ENCODE data around the gene TRIP4. TPM values are rescaled to one million over a fixed set of nuclear protein-coding genes. Genes with fewer than 3 reads are reported as not detected.
"Not testable (repeated sequence)": the region's sequence is repeated elsewhere in the genome, so short reads cannot be mapped to it uniquely, and the experiment has no call there.

Gene TRIP4
- total RNA-seq, 1 experiment from 2014 or later: 28.5 TPM

DNA sequence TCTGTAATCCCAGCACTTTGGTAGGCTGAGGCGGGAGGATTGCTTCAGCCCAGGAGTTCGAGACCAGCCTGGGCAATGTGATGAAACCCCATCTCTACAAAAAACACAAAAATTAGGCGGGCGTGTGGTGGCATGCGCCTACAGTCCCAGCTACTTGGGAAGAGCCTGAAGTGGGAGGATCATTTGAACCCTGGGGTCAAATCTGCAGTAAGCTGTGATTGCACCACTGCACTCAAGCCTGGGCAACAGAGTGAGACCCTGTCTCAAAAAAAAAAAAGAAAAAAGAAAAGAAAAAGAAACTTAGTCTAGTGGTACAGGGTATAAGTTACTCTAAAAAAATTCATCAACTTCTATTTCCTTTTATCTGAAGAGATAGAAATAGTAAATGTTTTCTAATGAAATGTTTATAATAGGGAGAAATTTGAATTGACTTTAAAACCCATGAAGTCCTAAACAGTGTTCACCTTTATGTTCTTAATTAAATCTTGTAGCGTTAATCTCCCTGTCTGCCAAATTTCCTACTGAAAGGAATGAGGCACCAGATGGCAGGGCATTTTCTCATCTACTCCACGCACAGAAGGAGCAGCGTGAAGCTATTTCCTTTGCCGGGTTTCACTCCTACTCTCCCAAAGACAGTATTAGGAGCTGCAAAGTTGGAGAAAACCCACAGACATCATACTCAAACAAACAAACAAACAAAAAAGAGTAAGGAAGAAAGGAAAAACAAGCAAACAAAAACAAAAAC, 8.2 kb upstream of the TRIP4 start:
- Mint-ChIP-seq H3K27me3 (ENCODE audit: unreplicated experiment) (no peaks in the 10 kb centered on the region), H3K36me3 (ENCODE audit: insufficient read depth, unreplicated experiment) (peaks cover 44% of the 10 kb centered on the region), H3K9me3 (ENCODE audit: low read depth, unreplicated experiment) (no peaks in the 10 kb centered on the region), H3K4me3 (ENCODE audit: low read depth, unreplicated experiment) (peak overlapping the region; percentile 97), H3K27ac (ENCODE audit: unreplicated experiment) (no peak overlapping the region), H3K4me1 (ENCODE audit: low read depth, unreplicated experiment) (peaks cover 25% of the 10 kb centered on the region)
- TF ChIP-seq CTCF (IDR thresholded peaks at IDR 0.05; ENCODE audit: unreplicated experiment): no peak
- CTCF ChIA-PET: interaction anchor here (0.6 to 1.7 kb wide), 4 partner anchors 65 to 568 kb away, joined by 3 to 5 read pairs (median 4); partner anchors contain the start of gene PPIB
- intact Hi-C loops (cut with micrococcal nuclease; ENCODE audit: unreplicated experiment): no loop called here
- no TSS peak for BruUV-seq (replicated peaks)
- DNase-seq: no peak

DNA sequence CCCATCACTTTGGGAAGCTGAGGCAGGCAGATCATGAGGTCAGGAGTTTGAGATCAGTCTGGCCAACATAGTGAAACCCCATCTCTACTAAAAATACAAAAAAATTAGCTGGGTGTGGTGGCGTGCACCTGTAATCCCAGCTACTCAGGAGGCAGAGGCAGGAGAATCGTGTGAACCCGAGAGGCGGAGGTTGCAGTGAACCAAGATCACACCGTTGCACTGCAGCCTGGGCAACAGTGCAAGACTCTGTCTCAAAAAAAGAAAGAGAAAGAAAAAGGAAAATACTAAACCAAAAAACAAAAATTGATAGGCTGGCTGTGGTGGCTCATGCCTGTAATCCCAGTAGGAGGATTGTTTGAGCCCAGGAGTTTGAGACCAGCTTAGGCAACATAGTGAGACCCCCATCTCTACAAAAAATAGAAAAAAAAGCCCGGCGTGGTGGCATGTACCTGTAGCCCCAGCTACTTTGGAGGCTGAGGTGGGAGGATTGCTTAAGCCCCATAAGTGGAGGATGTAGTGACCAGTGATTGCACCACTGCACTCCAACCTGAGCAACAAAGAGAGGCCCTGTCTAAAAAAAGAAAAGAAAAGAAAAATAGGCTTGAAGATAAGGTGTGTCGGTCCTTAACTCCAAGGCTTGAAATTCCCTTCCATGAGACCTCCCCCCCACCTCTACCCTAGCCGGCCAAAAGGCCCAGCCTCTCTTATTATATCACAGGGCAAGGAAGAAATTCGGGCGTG, 7.3 kb upstream of the TRIP4 start:
- not testable (repeated sequence) for DNase-seq
- TSS peak; percentile 51 for BruUV-seq (replicated peaks)
- CTCF ChIA-PET: interaction anchor here (0.6 to 1.7 kb wide), 4 partner anchors 33 to 569 kb away, joined by 3 to 5 read pairs (median 4); partner anchors contain the start of gene PPIB

GRCh38 chr15:64381000-64381751, 6.5 kb upstream of the TRIP4 start, which contains the start of gene PCLAF:
Gene PCLAF (minus strand): TSS chr15:64381441. CDS start chr15:64381371, 70 bp downstream.
- H3K36me3 Mint-ChIP-seq (ENCODE audit: insufficient read depth, unreplicated experiment): peaks cover 34% of the 10 kb centered on the region
- peak within 1 kb of the TSS; percentile 97 for H3K4me3 Mint-ChIP-seq (ENCODE audit: low read depth, unreplicated experiment)
- CTCF ChIA-PET: no interaction called here
- peaks cover 25% of the 10 kb centered on the region for H3K4me1 Mint-ChIP-seq (ENCODE audit: low read depth, unreplicated experiment)
- no peak for TF ChIP-seq CTCF (IDR thresholded peaks at IDR 0.05; ENCODE audit: unreplicated experiment)
- intact Hi-C loops (cut with micrococcal nuclease; ENCODE audit: unreplicated experiment): no loop called here
- no peaks in the 10 kb centered on the region for H3K27me3 Mint-ChIP-seq (ENCODE audit: unreplicated experiment)
- no peaks in the 10 kb centered on the region for H3K9me3 Mint-ChIP-seq (ENCODE audit: low read depth, unreplicated experiment)
- no TSS peak for BruUV-seq (replicated peaks)
- H3K27ac Mint-ChIP-seq (ENCODE audit: unreplicated experiment): peak within 1 kb of the TSS; percentile 99
- DNase-seq: peak; percentile 96

More for the DNA sequence above, 7.3 kb upstream of the TRIP4 start:
- H3K27me3 Mint-ChIP-seq (ENCODE audit: unreplicated experiment); H3K9me3 Mint-ChIP-seq (ENCODE audit: low read depth, unreplicated experiment); intact Hi-C loops (cut with micrococcal nuclease; ENCODE audit: unreplicated experiment): not testable (repeated sequence)
- Mint-ChIP-seq H3K27ac (ENCODE audit: unreplicated experiment) (peak overlapping the region; percentile 99), H3K4me1 (ENCODE audit: low read depth, unreplicated experiment) (peaks cover 25% of the 10 kb centered on the region), H3K4me3 (ENCODE audit: low read depth, unreplicated experiment) (peak overlapping the region; percentile 97), H3K36me3 (ENCODE audit: insufficient read depth, unreplicated experiment) (peaks cover 40% of the 10 kb centered on the region)

- Mint-ChIP-seq H3K27ac (ENCODE audit: unreplicated experiment) (no peak overlapping the region), H3K9me3 (ENCODE audit: low read depth, unreplicated experiment) (no peaks in the 10 kb centered on the region), H3K4me3 (ENCODE audit: low read depth, unreplicated experiment) (no peak overlapping the region), H3K27me3 (ENCODE audit: unreplicated experiment) (no peaks in the 10 kb centered on the region), H3K4me1 (ENCODE audit: low read depth, unreplicated experiment) (peaks cover 37% of the 10 kb centered on the region), H3K36me3 (ENCODE audit: insufficient read depth, unreplicated experiment) (peaks cover 47% of the 10 kb centered on the region)
- CTCF ChIA-PET: interaction anchor here (0.6 kb wide), 1 partner anchor 17 kb away, joined by 3 read pairs; no protein-coding TSS in a partner anchor
- intact Hi-C loops (cut with micrococcal nuclease; ENCODE audit: unreplicated experiment): no loop called here
- no peak for TF ChIP-seq CTCF (IDR thresholded peaks at IDR 0.05; ENCODE audit: unreplicated experiment)
- DNase-seq: no peak
- no TSS peak for BruUV-seq (replicated peaks)
Observed at GRCh38 chr15:64383760-64384159, 3.9 kb upstream of the TRIP4 start.
